ENCODE results near the gene FBXO7.

The FBXO7 gene

DNA sequence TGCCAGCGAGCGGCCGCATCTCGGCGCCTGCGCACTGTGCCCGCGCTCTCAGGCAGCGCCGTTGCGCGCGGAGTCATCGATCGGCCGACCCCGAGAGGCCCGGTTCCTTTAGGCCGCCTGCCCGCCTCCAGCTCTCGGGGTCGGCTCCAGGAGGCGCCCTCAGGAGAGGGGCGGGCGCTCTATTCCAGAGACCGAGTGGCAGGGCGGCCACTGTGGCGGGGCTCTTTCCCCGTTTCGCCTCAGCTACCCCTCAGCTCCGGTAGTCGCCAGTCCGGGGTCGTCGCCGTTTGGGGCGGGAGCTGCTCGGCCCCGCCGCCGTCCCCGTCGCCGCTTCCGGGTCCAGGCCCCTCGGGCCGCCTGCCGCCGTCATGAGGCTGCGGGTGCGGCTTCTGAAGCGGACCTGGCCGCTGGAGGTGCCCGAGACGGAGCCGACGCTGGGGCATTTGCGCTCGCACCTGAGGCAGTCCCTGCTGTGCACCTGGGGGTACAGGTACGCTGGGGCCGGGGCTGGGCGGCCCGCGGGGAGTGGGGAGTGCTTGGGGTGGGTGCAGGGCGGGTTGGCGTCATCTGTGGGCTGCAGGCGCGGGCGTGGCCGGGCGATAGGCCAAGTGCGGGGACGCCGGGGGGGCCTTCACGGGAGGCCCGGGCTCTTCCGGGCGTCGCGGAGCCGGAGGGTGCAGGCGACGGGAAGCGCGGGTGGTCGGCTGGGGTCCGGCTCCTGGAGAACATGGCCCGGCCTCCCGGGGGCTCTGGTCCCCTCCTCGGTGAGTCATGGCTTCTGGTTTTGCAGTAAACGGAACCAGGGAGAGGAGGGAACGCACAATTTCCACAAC is at the start of gene FBXO7:
TSS of gene FBXO7 (plus strand) at position 177 of the 833 bp plus-strand sequence. CDS start at position 369, 192 bp downstream.
- peak; percentile 36 to 68 (median 43) for TF ChIP-seq CTCF (IDR thresholded peaks at IDR 0.05; ENCODE audit: unreplicated experiment in 3 of 3)
- Mint-ChIP-seq H3K9me3 (no peaks in the 10 kb centered on the region), H3K4me1 (peaks cover 10% of the 10 kb centered on the region), H3K27ac (peak within 1 kb of the TSS; percentile 88 to 96 (median 91)), H3K27me3 (ENCODE audit: low read depth) (peaks cover 3% of the 10 kb centered on the region), H3K4me3 (peak within 1 kb of the TSS; percentile 88 to 96 (median 96)), H3K36me3 (ENCODE audit: low read depth) (peaks cover 3% of the 10 kb centered on the region)

- no peaks in the 10 kb centered on the region for H3K36me3 Mint-ChIP-seq (ENCODE audit: low read depth)
- no peak overlapping the region for H3K4me3 Mint-ChIP-seq
- no peak overlapping the region for H3K27ac Mint-ChIP-seq
- no peaks in the 10 kb centered on the region for H3K4me1 Mint-ChIP-seq
- H3K9me3 Mint-ChIP-seq: no peaks in the 10 kb centered on the region
- no peak for TF ChIP-seq CTCF (IDR thresholded peaks at IDR 0.05; ENCODE audit: unreplicated experiment in 3 of 3)
- peaks cover 28% of the 10 kb centered on the region for H3K27me3 Mint-ChIP-seq (ENCODE audit: low read depth)
Measured at GRCh38 chr22:32426881-32427280, 47.7 kb upstream of the FBXO7 start.

- no peaks in the 10 kb centered on the region for H3K9me3 Mint-ChIP-seq
Measured at GRCh38 chr22:32430352-32430751, 44.3 kb upstream of the FBXO7 start.

GRCh38 chr22:32444068-32444467 is 30.5 kb upstream of the FBXO7 start:
- no peak overlapping the region for H3K4me3 Mint-ChIP-seq
- H3K27me3 Mint-ChIP-seq (ENCODE audit: low read depth): peaks cover 17% of the 10 kb centered on the region
- no peak overlapping the region for H3K27ac Mint-ChIP-seq
- TF ChIP-seq CTCF (IDR thresholded peaks at IDR 0.05; ENCODE audit: unreplicated experiment in 3 of 3): no peak
- no peaks in the 10 kb centered on the region for H3K4me1 Mint-ChIP-seq
- no peaks in the 10 kb centered on the region for H3K9me3 Mint-ChIP-seq
- H3K36me3 Mint-ChIP-seq (ENCODE audit: low read depth): no peaks in the 10 kb centered on the region

More at GRCh38 chr22:32430352-32430751, 44.3 kb upstream of the FBXO7 start:
- no peaks in the 10 kb centered on the region for H3K4me1 Mint-ChIP-seq
- peaks cover 20% of the 10 kb centered on the region for H3K27me3 Mint-ChIP-seq (ENCODE audit: low read depth)
- H3K27ac Mint-ChIP-seq: no peak overlapping the region
- H3K36me3 Mint-ChIP-seq (ENCODE audit: low read depth): no peaks in the 10 kb centered on the region
- H3K4me3 Mint-ChIP-seq: no peak overlapping the region
- TF ChIP-seq CTCF (IDR thresholded peaks at IDR 0.05; ENCODE audit: unreplicated experiment in 3 of 3): no peak

GRCh38 chr22:32446321-32446720 is 28.3 kb upstream of the FBXO7 start:
- Mint-ChIP-seq H3K4me1 (no peaks in the 10 kb centered on the region), H3K27ac (no peak overlapping the region), H3K27me3 (ENCODE audit: low read depth) (peaks cover 17% of the 10 kb centered on the region), H3K9me3 (no peaks in the 10 kb centered on the region), H3K4me3 (no peak overlapping the region), H3K36me3 (ENCODE audit: low read depth) (no peaks in the 10 kb centered on the region)
- TF ChIP-seq CTCF (IDR thresholded peaks at IDR 0.05; ENCODE audit: unreplicated experiment in 3 of 3): no peak

DNA sequence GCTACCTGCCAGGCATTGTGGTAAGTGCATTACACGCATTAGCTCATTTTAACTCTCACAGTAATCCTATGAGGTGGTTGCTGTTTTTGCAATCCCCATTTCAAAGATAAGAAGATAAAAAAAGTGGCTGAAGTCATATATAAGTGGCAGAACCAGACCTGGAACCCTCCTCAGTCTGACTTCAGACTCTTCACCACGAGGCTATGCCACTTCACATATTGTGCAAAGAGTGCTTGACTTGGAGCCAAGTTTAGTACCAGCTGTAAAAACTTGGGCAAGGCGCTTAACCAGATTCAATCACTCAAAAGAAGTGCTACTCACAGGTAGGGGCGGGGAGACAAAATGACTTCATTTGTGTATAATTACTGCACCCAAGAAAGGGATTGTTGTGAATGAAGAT is 25.6 kb upstream of the FBXO7 start:
- Mint-ChIP-seq H3K27me3 (ENCODE audit: low read depth) (peaks cover 29% of the 10 kb centered on the region), H3K9me3 (no peaks in the 10 kb centered on the region), H3K4me1 (no peaks in the 10 kb centered on the region), H3K27ac (no peak overlapping the region), H3K4me3 (no peak overlapping the region), H3K36me3 (ENCODE audit: low read depth) (no peaks in the 10 kb centered on the region)
- no peak for TF ChIP-seq CTCF (IDR thresholded peaks at IDR 0.05; ENCODE audit: unreplicated experiment in 3 of 3)

Data from nephron (organoid).